ENCODE results near the gene TBCCD1.
"Not testable (repeated sequence)": the region's sequence is repeated elsewhere in the genome, so short reads cannot be mapped to it uniquely, and the experiment has no call there.

The TBCCD1 gene

DNA sequence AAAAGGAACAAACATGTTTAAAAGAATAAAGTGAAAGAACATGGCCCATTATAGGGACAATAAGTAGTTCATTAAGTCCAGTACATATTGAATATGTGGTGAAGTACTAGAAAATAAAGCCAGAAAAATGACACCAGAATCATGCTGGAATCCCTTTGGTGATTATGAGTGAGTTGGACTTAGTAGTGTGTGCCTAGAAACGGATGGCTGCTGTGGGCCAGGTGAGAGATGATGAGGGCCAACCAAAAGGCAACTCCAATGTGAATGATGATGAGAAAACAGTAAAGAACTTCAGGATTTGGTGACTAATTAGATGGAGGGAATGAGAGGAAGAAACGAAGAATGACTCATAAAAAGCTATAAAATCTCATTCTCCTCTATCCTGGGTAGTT, 26.3 kb downstream of the TBCCD1 start:
- no peak overlapping the region for H3K4me3 ChIP-seq (ENCODE audit: low read length)
- TF ChIP-seq ZNF274 (IDR thresholded peaks at IDR 0.05; ENCODE audit: low read depth, low read length), result no peak

DNA sequence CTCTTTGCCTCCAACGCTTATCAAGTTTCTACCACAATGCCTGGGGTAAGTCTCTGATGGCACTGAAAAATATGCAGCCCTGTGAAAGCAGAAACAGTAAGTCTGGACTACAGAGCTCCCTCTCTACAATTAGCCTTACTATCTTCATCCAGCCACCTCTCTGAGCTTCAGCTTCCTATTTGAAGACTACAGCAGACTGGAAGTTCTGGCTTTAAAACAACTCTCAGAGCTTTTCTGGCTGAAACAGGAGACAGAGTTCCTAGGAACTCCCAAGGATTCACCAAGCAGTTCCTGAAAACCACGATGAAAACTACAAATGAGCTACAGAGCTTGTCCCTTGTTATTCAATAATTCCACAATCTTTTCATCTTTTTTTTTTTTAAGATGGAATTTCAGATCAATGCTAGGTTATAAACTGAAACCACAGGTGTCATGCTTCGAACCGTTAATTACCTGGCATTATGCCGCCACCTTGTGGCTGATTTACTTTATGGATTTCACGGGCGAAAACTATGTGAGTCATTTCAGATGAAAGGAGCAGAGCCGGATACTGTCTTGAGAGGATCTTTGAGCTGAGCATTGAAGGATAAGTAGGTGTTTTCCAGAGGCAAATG, 26.8 kb downstream of the TBCCD1 start:
- H3K4me3 ChIP-seq (ENCODE audit: low read length), result no peak overlapping the region
- no peak for TF ChIP-seq ZNF274 (IDR thresholded peaks at IDR 0.05; ENCODE audit: low read depth, low read length)

DNA sequence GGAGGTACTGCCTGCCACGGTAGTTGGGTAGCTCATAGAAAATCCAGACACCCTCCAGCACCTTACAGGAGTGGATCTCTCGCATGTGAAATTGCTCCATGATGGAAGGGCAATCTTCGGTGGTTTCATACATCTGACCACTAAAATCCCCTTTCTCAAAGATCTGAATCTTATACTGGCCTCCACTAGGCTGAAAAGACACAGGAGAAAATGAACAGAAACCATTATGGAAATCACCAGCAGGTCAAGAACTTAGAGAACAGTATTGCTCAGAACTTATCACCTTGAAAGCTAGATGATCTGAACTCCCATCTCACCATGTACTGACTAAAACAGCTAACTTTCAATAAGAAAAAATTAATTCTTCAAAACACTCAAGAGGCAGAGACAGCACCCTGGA, 28.4 kb downstream of the TBCCD1 start:
- H3K4me3 ChIP-seq (ENCODE audit: low read length), result no peak overlapping the region
- TF ChIP-seq ZNF274 (IDR thresholded peaks at IDR 0.05; ENCODE audit: low read depth, low read length), result no peak

DNA sequence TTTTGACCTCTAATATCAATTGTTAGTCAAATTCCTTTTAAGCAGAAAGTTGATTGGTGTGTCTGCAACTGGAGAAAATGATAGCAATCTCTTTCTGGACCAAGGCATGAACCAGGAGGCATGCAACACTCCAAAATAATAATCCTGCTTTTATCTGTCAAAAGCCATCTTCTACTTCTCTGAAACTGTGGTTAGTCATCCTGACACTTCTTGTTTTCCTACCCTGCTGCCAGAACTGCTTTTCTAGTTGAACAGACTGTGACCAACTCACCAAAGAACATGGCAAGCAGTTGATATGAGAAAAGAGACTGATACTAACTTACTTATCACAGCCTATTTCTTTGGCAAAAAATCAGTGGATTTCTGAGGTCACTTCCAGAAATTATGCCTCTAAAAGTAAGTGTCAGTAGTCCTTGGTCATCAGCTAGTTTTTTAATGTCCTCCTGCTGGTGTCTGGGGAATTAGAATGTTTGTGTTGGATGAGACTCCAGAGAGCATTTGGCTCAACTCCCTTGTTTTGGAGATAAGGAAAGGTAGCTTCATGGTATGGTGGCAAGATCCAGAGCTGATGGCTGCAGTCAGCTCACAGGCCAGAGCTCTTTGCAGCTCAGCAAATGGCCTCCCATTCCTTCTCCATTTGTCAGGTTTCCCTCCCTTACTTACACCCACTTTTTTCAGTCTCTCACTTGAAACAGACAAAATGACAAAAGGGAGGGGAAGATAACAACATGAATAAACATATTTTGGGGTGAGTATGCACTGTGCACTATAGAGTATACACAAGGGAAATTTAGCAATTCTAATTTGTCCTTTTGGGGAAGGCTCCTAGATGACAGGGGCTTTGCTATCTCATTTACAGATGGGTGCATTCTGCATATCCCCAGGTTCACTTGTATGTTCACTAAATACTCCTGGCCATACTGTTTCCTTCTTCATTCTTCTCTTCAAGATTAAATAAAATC, 30.0 kb downstream of the TBCCD1 start:
- TF ChIP-seq ZNF274 (IDR thresholded peaks at IDR 0.05; ENCODE audit: low read depth, low read length), result no peak

DNA sequence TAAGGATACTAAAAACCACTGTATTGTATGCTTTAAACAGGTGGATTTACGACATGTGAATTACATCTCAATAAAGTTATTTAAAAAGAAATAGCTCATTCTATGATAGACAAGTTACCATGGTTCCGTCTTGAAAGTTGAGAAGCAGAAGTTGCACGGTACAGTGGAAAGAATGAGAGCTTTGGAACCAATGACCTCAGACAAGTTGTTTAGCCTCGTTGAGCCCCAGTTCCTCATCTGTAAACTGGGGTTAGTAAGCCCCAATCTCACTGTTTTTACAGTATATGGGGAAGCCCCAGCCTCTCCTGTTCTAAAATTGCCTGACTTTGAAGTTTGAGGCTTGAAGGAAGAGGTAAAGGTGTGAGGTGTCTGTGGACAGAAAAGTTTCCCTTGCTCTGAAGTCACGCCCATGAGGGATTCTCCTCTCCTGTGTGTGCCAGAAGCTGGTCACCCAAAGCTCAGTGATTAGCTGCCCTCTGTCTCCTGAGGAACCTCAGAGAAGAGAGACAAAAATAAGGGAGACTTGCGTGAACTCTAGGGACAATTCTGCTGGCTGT, 32.9 kb downstream of the TBCCD1 start:
- no peak for TF ChIP-seq ZNF274 (IDR thresholded peaks at IDR 0.05; ENCODE audit: low read depth, low read length)
- no peak overlapping the region; the same call in 1 of the 2 replicates for H3K4me3 ChIP-seq (ENCODE audit: low read length)

More for the DNA sequence above, 30.0 kb downstream of the TBCCD1 start:
- no peak overlapping the region for H3K4me3 ChIP-seq (ENCODE audit: low read length)

DNA sequence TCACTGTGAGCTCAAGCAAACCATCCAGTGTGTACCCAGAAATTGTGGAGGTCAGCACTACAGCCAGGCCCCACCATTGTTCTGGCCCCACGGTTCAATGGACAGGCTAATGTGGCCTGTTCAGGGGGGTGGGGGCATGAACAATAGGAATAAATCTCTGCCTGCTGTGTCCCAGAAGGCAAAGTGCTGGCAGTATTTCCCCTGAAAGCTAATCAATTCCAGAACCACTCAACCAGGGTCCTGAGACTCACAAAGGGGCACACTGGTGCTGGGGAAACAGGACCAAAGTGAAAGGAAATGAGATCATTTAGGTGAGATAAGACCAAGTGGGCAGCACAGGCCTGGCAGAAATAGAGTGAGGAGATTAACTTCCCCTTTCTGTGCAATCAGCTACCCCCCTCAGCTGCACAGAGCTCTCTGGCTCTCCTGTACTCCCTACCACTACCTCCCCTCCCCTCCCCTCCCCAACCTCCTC, 34.5 kb downstream of the TBCCD1 start:
- H3K4me3 ChIP-seq (ENCODE audit: low read length), result no peak overlapping the region
- TF ChIP-seq ZNF274 (IDR thresholded peaks at IDR 0.05; ENCODE audit: low read depth, low read length), result no peak

DNA sequence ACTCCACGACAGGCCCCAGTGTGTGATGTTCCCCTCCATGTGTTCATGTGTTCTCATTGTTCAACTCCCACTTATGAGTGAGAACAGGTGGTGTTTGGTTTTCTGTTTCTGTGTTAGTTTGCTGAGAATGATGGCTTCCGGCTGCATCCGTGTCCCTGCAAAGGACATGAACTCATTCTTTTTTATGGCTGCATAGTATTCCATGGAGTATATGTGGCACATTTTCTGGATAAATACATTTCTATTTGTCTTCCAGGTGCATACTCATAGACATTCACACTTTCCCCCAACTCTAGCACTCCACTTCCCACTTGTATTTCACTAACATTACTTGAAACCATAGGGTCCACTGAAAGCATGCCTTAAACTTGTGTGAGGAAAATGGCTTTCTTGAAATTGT, 35.4 kb downstream of the TBCCD1 start:
- not testable (repeated sequence) for H3K4me3 ChIP-seq (ENCODE audit: low read length)

DNA sequence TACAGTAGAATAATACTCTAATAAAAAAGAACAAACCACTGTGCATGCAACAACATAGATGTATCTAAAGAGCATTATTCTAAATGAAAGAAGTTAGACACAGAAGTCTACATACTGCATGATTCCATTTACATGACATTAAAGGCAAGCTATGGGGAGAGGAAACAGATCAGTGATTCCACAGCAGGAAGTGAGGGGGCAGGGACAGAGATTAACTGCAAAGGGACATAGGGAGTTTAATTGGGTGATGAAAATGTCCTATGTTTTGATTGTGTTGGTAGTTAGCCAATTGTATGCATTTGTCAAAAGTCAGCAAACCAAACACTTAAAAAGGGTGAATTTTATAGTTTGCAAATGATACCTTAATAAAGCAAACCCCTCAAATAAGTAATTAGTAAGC, 36.7 kb downstream of the TBCCD1 start:
- no peak for TF ChIP-seq ZNF274 (IDR thresholded peaks at IDR 0.05; ENCODE audit: low read depth, low read length)
- no peak overlapping the region for H3K4me3 ChIP-seq (ENCODE audit: low read length)

DNA sequence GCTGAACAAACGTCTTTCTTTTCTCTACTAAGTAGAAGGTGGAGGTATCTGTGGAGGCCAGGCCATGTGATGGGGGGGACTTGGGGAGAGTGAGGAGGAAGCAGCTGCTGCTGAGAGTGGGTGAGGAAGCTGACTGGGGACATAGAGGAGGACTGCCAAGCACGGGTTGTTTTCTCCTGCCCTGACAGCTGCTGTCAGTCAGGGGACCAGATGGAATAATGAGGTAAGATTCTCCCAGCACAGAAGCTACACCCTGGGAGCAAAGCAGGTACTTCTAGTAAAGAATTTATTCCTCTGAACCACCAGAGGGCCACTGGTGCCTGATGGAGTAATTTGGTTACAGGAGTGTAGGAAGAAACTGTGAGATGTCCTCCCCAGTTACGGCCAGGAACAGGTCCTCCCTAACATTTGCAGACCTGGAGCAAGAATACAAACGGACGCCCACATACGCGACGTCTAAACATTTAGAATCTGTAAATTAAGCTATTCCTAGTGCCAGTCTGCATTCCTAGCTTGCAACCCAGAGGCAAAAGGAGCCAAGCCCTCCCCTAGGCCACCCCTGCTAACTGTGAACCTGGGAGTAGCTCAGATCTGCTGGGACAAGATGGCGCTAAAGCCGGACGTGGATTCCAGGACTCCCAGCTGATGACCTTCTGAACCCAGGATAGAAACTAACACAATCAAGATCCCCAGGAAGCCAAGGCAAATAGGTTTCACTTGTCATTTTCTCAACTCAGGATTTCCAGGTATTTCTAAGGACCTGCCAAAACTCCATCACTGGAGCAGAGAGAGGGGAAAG, 37.7 kb downstream of the TBCCD1 start:
- no peak overlapping the region for H3K4me3 ChIP-seq (ENCODE audit: low read length)
- TF ChIP-seq ZNF274 (IDR thresholded peaks at IDR 0.05; ENCODE audit: low read depth, low read length), result no peak

DNA sequence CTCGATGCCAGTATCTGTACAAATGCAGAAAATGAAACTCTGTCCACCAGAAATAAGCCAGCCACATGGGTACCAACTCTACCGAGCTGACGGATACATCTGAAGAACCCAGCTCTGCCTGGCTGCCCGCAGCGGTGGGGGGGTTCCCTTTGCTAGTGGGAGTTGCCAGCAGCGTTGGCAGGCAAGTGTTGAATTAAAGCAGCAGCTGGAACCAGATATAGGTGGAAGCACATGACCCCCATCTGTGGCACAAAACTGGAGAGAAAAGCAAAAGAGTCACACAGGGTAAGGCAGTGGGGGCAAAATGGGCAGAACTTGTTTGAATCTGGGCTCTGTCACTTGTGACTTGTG, 40.9 kb downstream of the TBCCD1 start:
- no peak for TF ChIP-seq ZNF274 (IDR thresholded peaks at IDR 0.05; ENCODE audit: low read depth, low read length)
- no peak overlapping the region; the same call in 1 of the 2 replicates for H3K4me3 ChIP-seq (ENCODE audit: low read length)

DNA sequence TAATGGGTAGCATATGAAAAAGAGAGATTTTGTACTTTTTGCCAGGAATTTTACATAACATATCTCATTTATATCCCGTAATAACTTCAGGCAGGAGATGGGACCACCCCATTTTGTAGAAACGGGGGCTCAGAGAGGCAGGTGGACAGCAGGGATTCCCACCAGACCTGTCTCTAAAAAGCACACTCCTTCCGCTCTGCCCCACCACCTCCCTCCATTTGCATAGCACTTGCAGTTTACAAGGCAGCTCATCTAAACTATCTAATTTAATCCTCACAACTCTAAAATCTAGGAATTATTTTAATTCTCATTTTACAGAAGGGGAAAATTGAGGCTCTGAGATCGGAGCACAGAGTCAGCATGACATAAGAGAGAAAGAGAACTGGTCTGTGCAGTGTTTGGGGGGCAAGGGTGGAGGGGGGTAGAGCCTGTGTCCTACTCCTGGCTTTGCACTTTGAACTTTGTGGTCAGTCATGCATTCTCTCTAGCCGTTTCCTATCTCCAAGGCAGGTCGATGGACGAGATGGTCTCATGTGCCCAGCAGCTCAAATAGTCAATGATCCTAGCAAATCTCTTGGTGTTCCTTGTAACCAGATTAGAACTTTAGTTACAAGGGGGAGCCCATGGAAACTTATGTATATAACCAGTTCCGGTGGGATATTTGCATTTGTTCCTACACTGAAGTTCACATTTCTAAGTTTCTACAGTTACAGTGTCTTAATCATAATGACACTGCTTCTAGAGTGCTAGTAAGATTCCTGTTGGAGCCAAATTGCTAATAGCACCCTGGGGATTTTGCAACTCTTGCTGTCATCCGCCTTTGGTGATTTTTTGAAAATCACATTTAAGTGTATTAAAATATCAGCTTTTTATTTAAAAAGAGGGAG, 41.5 kb downstream of the TBCCD1 start:
- peak overlapping the region; percentile 37; the same call in 1 of the 2 replicates for H3K4me3 ChIP-seq (ENCODE audit: low read length)
- TF ChIP-seq ZNF274 (IDR thresholded peaks at IDR 0.05; ENCODE audit: low read depth, low read length), result no peak

DNA sequence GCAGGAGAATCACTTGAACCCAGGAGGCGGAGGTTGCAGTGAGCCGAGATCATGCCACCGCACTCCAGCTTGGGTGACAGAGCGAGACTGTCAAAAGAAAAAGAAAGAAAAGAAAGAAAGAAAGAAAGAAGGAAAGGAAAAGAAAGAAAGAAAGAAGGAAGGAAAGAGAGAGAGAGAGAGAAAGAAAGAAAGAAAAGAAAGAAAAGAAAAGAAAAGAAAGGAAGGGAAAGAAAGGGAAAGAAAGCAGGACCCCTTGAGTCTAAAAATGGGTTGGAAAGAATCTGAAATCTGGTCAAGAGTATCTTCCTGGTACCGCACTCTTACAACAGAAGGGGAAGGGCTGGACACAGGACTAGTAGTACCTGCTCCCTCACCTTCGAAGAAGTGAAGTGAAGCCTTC, 42.5 kb downstream of the TBCCD1 start:
- no peak overlapping the region for H3K4me3 ChIP-seq (ENCODE audit: low read length)
- TF ChIP-seq ZNF274 (IDR thresholded peaks at IDR 0.05; ENCODE audit: low read depth, low read length), result no peak

DNA sequence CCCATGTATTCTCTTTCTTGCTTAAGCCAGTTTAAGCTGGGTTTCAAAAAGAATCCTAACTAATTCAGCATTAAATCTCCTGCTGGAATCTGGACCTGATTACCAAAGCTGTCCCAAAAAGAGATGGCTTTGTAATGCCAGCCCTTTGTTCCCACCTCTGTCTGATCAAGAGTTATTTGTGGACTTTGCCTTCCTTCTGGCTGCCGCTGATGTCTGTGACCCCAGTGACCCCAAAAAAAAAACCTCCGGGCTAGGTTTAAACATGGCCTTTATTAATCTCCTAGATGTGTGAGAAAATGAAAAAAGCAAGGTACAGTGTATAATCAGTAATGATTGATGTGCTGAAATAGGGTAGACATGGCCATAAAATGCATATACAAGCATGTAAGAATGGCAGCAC, 43.7 kb downstream of the TBCCD1 start:
- no peak for TF ChIP-seq ZNF274 (IDR thresholded peaks at IDR 0.05; ENCODE audit: low read depth, low read length)
- no peak overlapping the region for H3K4me3 ChIP-seq (ENCODE audit: low read length)
